ENCODE measurements around the gene ADK.

ADK gene

DNA sequence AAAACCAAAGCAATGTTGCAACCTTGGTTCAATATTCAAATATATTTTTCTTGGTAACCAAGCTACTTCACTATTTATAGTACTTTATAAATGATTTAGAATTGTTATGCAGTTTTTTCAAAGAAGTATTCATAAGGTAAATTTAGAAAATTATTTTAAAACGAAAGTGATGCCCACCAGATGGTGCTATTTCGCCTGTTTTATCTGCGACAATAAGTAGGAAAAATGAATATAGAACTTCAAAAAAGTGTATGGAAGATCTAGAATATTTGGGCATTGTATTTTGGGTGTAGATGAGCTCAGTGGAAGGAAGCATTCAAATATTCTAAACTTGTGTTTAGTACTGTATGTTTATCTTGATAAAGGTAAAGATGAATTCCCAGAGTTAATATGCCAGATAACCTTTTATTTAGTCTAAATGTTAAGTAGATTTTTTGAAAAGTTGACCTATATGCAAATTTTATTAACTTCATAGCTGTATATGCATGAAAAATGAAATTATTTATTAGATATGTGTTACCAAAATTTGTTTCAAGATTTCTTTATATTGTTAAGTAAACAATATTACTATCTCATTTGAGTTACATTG lies 93.2 kb downstream of the ADK start:
- no peaks in the 10 kb centered on the region for H3K27me3 ChIP-seq (replicated peaks; ENCODE audit: control insufficient read depth, insufficient read depth, low read length)
- DNase-seq (ENCODE audit: low read depth), result peak; percentile 87

DNA sequence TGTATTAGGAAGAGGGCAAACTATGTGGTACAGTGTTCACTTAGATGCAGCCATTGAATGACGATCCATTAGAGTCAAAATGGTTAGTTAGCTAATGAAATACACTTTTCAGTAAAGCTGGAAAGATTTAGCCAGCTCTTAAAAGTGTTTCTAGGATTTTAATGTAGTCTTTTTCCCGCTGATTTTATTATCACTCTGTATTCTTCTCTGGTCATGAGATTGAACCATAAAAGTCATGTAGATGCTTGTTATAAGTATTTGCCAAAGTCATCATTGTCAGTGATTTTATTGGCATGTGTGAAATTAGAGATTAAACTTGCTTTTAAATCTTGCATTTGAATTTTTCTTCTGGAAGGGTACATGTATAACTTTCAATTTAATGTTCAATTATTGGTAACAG lies 93.8 kb downstream of the ADK start:
- no peaks in the 10 kb centered on the region for H3K4me1 ChIP-seq (ENCODE audit: control insufficient read depth, insufficient read depth, low read length)
- H3K9me3 ChIP-seq (ENCODE audit: control insufficient read depth, low read length), result no peaks in the 10 kb centered on the region
- H3K4me3 ChIP-seq (ENCODE audit: low read length), result no peak overlapping the region
- H3K27me3 ChIP-seq (replicated peaks; ENCODE audit: control insufficient read depth, insufficient read depth, low read length), result no peaks in the 10 kb centered on the region
- no peak overlapping the region for H3K9ac ChIP-seq (ENCODE audit: low read length)
- H3K36me3 ChIP-seq (ENCODE audit: control insufficient read depth, insufficient read depth, low read length, severe bottlenecking), result peaks cover 10% of the 10 kb centered on the region
- no peak for DNase-seq (ENCODE audit: low read depth)

More for the DNA sequence above, 93.2 kb downstream of the ADK start:
- Histone ChIP-seq H3K4me1 (ENCODE audit: control insufficient read depth, insufficient read depth, low read length) (no peaks in the 10 kb centered on the region), H3K4me3 (ENCODE audit: low read length) (no peak overlapping the region), H3K9ac (ENCODE audit: low read length) (no peak overlapping the region), H3K36me3 (ENCODE audit: control insufficient read depth, insufficient read depth, low read length, severe bottlenecking) (peaks cover 10% of the 10 kb centered on the region), H3K9me3 (ENCODE audit: control insufficient read depth, low read length) (no peaks in the 10 kb centered on the region)

DNA sequence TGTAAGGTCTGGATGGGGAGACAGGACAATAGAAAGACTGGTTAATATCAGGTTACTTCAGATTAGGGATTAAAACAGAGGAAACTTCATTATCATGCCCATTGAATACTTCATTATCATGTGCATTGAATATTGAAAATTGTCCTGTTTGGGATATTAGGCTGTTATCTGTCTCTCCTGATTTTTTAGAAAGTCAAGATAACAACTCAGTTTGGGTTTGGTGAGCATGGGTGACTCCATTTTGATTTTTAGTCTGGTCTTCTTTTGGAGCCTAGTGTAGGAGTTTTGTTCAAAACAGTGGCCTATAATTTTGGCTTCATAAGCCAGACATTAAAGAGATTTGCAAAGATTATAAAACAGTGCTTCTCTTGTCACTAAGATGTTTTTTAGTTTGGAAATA lies 95.5 kb downstream of the ADK start:
- no peaks in the 10 kb centered on the region for H3K27me3 ChIP-seq (replicated peaks; ENCODE audit: control insufficient read depth, insufficient read depth, low read length)
- DNase-seq (ENCODE audit: low read depth), result no peak
- no peak overlapping the region for H3K4me3 ChIP-seq (ENCODE audit: low read length)
- H3K9me3 ChIP-seq (ENCODE audit: control insufficient read depth, low read length), result no peaks in the 10 kb centered on the region
- H3K36me3 ChIP-seq (ENCODE audit: control insufficient read depth, insufficient read depth, low read length, severe bottlenecking), result peaks cover 10% of the 10 kb centered on the region
- H3K4me1 ChIP-seq (ENCODE audit: control insufficient read depth, insufficient read depth, low read length), result no peaks in the 10 kb centered on the region
- no peak overlapping the region for H3K9ac ChIP-seq (ENCODE audit: low read length)

DNA sequence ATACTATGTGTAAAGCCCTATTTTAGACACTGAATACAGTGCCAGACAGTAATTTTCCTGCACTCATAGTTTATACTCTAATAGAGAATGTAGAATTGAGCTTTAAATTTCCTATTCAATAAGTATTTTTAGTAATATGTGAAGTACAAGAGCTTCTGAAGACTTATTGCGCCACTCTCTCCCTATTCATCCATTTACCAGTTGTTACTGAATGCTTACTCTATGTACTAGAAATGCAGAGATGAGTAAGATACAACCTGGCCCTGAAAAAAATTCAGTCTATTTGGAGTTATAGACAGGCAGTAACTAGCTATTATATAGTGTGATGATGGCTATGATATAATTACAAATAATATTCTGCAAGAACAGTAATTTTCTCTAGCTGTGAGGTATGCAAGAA lies 98.8 kb downstream of the ADK start:
- DNase-seq (ENCODE audit: low read depth), result peak; percentile 29
- H3K9me3 ChIP-seq (ENCODE audit: control insufficient read depth, low read length), result no peaks in the 10 kb centered on the region
- H3K27me3 ChIP-seq (replicated peaks; ENCODE audit: control insufficient read depth, insufficient read depth, low read length), result no peaks in the 10 kb centered on the region
- H3K4me1 ChIP-seq (ENCODE audit: control insufficient read depth, insufficient read depth, low read length), result no peaks in the 10 kb centered on the region
- no peaks in the 10 kb centered on the region for H3K36me3 ChIP-seq (ENCODE audit: control insufficient read depth, insufficient read depth, low read length, severe bottlenecking)
- no peak overlapping the region for H3K9ac ChIP-seq (ENCODE audit: low read length)
- no peak overlapping the region for H3K4me3 ChIP-seq (ENCODE audit: low read length)

DNA sequence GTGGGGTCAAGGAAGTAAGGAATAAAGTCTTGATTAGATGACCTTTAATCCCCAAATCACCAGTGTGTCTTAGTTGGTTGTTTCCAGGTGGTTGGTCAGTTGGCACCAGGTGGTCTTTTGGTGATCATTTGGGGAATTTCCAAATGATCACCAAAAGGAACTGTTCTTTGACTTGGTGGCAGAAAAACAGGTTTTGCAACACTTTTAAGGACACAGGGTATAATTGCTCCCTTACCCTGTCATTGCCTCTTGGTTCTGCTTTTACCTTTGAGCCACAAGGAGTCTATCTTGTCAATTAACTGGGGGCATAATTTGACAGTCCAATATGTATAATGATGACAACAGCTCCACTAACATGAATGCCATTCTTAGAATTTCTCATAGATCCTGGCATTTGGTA lies 104.2 kb downstream of the ADK start:
- no peak overlapping the region for H3K4me3 ChIP-seq (ENCODE audit: low read length)
- DNase-seq (ENCODE audit: low read depth), result no peak
- peaks cover 14% of the 10 kb centered on the region for H3K4me1 ChIP-seq (ENCODE audit: control insufficient read depth, insufficient read depth, low read length)
- no peaks in the 10 kb centered on the region for H3K36me3 ChIP-seq (ENCODE audit: control insufficient read depth, insufficient read depth, low read length, severe bottlenecking)
- no peaks in the 10 kb centered on the region for H3K9me3 ChIP-seq (ENCODE audit: control insufficient read depth, low read length)
- no peaks in the 10 kb centered on the region for H3K27me3 ChIP-seq (replicated peaks; ENCODE audit: control insufficient read depth, insufficient read depth, low read length)
- no peak overlapping the region for H3K9ac ChIP-seq (ENCODE audit: low read length)

DNA sequence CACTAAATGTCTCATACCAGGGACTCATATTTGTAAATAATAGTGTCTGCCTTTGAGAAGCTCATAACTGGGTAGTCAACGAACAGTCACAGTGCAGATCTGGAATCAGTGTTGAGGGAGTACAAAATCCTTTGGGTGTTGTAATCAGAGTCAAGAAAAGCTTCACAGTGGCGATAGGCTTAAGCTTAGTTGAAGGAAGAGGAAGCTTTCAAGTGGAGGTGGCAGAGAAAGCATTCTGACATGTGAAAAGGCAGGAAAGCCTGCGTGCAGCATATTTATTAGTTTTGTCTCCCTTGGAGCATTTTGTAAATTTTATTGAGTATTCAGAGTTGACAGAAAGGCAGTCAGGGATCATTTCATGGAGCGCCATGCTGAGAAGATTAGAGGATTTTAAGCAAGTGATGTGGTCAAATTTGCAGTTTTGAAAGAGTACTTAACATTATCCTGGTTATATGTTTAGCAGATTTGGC lies 104.9 kb downstream of the ADK start:
- Histone ChIP-seq H3K4me3 (ENCODE audit: low read length) (no peak overlapping the region), H3K9me3 (ENCODE audit: control insufficient read depth, low read length) (no peaks in the 10 kb centered on the region), H3K27me3 (replicated peaks; ENCODE audit: control insufficient read depth, insufficient read depth, low read length) (no peaks in the 10 kb centered on the region), H3K36me3 (ENCODE audit: control insufficient read depth, insufficient read depth, low read length, severe bottlenecking) (no peaks in the 10 kb centered on the region), H3K4me1 (ENCODE audit: control insufficient read depth, insufficient read depth, low read length) (peaks cover 14% of the 10 kb centered on the region), H3K9ac (ENCODE audit: low read length) (no peak overlapping the region)
- DNase-seq (ENCODE audit: low read depth), result no peak

DNA sequence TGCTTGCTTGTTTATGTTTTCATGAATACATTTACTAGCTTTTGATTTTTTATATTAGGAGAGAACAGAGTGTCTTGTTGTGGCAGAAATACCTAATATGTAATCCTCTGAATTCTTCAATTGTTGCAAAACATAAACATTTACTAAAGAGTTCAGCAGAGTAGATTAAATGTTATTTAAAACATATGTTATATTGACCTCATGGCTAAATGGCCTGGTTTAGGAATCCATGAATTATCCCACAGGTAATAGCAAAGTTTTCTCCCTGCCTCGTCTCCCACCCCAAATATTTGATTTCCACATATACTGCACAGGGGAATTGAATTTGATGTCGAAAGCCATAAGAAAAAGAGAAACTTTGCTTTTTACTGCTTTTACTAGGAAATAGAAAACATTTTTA lies 111.8 kb downstream of the ADK start:
- peak; percentile 70 for DNase-seq (ENCODE audit: low read depth)
- Histone ChIP-seq H3K9ac (ENCODE audit: low read length) (no peak overlapping the region), H3K4me3 (ENCODE audit: low read length) (no peak overlapping the region), H3K27me3 (replicated peaks; ENCODE audit: control insufficient read depth, insufficient read depth, low read length) (no peaks in the 10 kb centered on the region), H3K36me3 (ENCODE audit: control insufficient read depth, insufficient read depth, low read length, severe bottlenecking) (no peaks in the 10 kb centered on the region), H3K9me3 (ENCODE audit: control insufficient read depth, low read length) (no peaks in the 10 kb centered on the region), H3K4me1 (ENCODE audit: control insufficient read depth, insufficient read depth, low read length) (peaks cover 12% of the 10 kb centered on the region)

DNA sequence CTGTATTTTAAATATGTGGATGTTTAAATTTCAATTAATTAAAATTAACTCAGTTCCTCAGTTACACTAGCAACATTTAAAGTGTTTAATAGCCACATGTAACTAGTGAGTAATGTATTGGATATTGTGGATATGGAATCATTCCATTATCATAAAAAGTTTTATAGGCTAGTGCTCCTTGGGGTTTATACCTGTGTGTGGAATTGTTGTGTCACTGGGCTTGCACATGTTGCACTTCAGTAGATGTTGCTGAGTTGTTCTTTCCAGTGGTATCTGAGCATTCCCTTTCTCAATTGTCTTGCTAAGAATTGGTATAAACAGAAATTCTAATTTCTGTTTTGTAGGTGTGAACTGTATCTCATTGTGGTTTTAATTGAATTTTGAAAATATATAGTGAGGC lies 113.0 kb downstream of the ADK start:
- no peak for DNase-seq (ENCODE audit: low read depth)
- H3K4me1 ChIP-seq (ENCODE audit: control insufficient read depth, insufficient read depth, low read length), result peaks cover 12% of the 10 kb centered on the region
- no peaks in the 10 kb centered on the region for H3K9me3 ChIP-seq (ENCODE audit: control insufficient read depth, low read length)
- H3K9ac ChIP-seq (ENCODE audit: low read length), result no peak overlapping the region
- H3K4me3 ChIP-seq (ENCODE audit: low read length), result no peak overlapping the region
- no peaks in the 10 kb centered on the region for H3K27me3 ChIP-seq (replicated peaks; ENCODE audit: control insufficient read depth, insufficient read depth, low read length)
- no peaks in the 10 kb centered on the region for H3K36me3 ChIP-seq (ENCODE audit: control insufficient read depth, insufficient read depth, low read length, severe bottlenecking)

DNA sequence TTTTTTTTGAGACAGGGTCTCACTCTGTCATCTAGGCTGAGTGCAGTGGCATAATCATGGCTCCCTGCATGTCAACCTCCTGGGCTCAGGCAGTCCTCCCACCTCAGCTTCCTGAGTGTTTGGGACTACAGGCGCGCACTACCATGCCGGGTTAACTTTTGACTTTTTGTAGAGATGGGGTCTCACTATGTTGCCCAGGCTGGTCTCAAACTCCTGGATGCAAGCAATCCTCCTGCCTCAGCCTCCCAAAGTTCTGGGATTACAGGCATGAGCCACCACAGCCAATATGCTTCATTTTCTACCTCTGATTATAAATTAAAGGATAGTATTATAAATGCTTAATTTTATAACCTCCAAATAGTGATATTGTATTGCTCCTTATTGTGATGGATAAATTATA lies 121.3 kb downstream of the ADK start:
- no peak for DNase-seq (ENCODE audit: low read depth)

DNA sequence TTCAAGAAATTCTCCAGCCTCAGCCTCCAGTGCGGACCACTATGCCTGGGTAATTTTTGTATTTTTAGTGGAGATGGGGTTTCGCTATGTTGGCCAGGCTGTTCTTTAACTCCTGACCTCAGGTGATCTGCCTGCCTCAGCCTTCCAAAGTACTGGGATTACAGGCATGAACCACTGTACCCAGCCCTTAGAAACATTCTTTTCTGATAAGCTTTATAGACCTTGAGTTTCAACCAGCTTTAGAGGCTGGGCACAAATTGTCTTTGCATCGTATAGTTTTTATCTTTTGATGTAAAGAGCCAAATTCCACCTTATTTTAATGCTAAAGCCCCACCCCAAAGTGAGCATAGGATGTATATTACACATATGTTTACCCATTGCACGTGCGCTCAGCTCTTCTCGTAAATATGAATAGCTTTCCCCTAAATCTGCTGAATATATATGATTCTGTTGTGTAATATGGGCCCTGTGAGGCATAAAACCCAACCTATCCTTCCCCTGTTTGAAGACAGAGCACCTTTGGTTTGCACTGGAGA lies 124.8 kb downstream of the ADK start:
- DNase-seq (ENCODE audit: low read depth), result no peak
- H3K27me3 ChIP-seq (replicated peaks; ENCODE audit: control insufficient read depth, insufficient read depth, low read length), result no peaks in the 10 kb centered on the region

More for the DNA sequence above, 121.3 kb downstream of the ADK start:
- H3K9me3 ChIP-seq (ENCODE audit: control insufficient read depth, low read length), result no peaks in the 10 kb centered on the region
- H3K4me3 ChIP-seq (ENCODE audit: low read length), result no peak overlapping the region
- no peaks in the 10 kb centered on the region for H3K4me1 ChIP-seq (ENCODE audit: control insufficient read depth, insufficient read depth, low read length)
- H3K36me3 ChIP-seq (ENCODE audit: control insufficient read depth, insufficient read depth, low read length, severe bottlenecking), result no peaks in the 10 kb centered on the region
- H3K9ac ChIP-seq (ENCODE audit: low read length), result no peak overlapping the region
- no peaks in the 10 kb centered on the region for H3K27me3 ChIP-seq (replicated peaks; ENCODE audit: control insufficient read depth, insufficient read depth, low read length)

DNA sequence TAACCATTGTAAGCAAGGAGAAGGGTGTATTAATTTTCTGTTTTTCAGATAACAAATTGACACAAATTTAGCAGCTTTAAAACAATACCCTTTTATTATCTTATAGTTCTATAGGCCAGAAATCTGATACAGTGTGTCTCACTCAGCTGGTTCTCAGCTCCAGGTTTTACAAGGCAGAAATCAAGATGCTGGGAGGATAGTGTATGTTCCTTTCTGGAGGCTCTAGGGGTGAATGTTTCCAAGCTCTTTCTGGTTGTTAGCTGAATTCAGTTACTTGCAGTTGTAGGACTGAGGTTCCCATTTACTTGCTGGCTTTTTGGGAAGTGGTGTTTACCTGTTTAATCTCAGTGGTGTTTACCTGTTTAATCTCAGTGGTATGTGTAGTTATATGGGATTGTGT lies 125.4 kb downstream of the ADK start:
- H3K4me3 ChIP-seq (ENCODE audit: low read length), result no peak overlapping the region
- H3K9me3 ChIP-seq (ENCODE audit: control insufficient read depth, low read length), result no peaks in the 10 kb centered on the region
- no peaks in the 10 kb centered on the region for H3K27me3 ChIP-seq (replicated peaks; ENCODE audit: control insufficient read depth, insufficient read depth, low read length)
- H3K36me3 ChIP-seq (ENCODE audit: control insufficient read depth, insufficient read depth, low read length, severe bottlenecking), result no peaks in the 10 kb centered on the region
- no peak for DNase-seq (ENCODE audit: low read depth)
- no peak overlapping the region for H3K9ac ChIP-seq (ENCODE audit: low read length)
- H3K4me1 ChIP-seq (ENCODE audit: control insufficient read depth, insufficient read depth, low read length), result no peaks in the 10 kb centered on the region

More for the DNA sequence above, 124.8 kb downstream of the ADK start:
- no peaks in the 10 kb centered on the region for H3K9me3 ChIP-seq (ENCODE audit: control insufficient read depth, low read length)
- H3K36me3 ChIP-seq (ENCODE audit: control insufficient read depth, insufficient read depth, low read length, severe bottlenecking), result no peaks in the 10 kb centered on the region
- H3K4me1 ChIP-seq (ENCODE audit: control insufficient read depth, insufficient read depth, low read length), result no peaks in the 10 kb centered on the region
- no peak overlapping the region for H3K9ac ChIP-seq (ENCODE audit: low read length)
- H3K4me3 ChIP-seq (ENCODE audit: low read length), result no peak overlapping the region

All from adipocyte (in vitro differentiated cells).